Islet of Langerhans (tissue), 1 donor: ENCODE results near the gene EPAS1.

ENCODE experiments used
- FAIRE-seq: peaks from one replicate; lab custom pipeline; 2011; peaks lifted over from hg19 to GRCh38; lab: Jason Lieb, UNC

The EPAS1 gene

GRCh38 chr2:46365913-46366667 lies 68.9 kb downstream of the EPAS1 start:
- FAIRE-seq, result no peak

DNA sequence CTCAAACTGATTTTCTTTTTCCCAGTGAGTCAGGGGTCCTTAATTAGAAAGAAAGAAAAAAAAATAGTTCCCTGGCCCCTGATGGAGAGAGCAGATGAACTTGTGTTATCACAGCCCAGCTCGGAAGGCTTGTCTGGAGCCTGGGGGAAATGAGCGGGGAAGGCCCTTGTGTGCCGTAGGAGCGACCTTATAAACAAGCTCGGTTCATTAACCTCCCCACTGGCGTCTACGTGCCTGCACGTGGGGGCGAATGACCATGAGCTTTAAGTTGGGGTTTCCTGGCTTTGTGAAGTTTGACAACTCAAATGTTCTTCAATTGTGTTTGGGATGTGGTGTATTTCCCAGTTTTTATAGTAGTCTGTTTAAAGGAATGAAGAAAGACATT lies 69.5 kb downstream of the EPAS1 start:
- no peak for FAIRE-seq

- no peak for FAIRE-seq
These were observed 70.1 kb downstream of the EPAS1 start for GRCh38 chr2:46367286-46367685.

GRCh38 chr2:46368401-46368800 lies 71.2 kb downstream of the EPAS1 start:
- FAIRE-seq, result no peak

DNA sequence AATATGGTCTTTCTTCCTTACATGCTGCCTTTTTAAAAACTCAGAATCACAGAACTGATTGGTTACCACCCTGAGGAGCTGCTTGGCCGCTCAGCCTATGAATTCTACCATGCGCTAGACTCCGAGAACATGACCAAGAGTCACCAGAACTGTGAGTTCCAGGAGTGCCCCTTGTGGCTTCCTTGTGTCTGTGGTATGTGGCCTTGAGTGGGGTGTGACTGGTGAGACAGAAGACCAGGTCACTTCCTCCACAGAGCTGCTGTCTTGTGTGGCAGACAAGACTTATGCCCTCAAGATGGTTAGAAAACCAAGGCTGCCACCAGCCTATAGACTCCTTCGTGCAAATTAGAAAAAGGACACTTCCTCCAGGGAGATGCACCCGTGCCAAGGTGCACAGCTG lies 72.6 kb downstream of the EPAS1 start:
- FAIRE-seq, result no peak

DNA sequence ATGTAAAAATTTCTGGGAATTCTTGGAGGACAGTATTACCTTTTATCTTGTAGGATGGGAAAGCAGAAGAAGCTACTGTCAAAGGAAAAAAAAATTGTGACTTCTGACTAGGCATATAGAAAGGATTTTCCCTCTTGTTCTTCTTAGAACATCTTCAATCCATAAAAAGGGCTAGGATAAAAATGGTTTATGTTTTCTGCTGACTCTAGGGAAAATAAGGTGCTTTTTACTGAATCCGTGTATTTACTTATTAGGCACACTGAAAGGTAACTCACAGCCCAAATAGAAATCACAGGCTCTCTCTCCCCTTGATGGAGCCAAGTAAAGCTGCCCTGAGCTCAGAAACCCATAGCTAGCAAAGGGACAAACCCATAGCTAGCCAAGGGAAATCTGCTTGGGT lies 74.6 kb downstream of the EPAS1 start:
- no peak for FAIRE-seq

- FAIRE-seq, result no peak
These were observed 75.3 kb downstream of the EPAS1 start for GRCh38 chr2:46372475-46372874.

DNA sequence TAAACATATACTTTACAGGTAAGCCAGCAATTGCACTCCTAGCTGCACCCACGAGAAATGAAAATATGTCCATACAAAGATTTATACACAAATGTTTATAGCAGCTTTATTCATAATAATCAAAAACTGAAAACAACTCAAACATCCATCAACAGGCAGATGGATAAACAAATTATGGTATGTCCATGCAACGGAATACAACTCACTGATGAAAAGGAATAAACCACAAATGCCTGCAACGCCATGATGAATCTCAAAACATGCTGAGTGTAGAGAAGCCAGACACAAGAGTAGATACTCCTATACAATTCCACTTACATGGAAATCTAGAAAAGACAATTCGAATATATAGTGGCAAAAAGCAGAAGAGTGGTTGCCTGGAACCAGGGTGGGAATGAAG lies 76.0 kb downstream of the EPAS1 start:
- no peak for FAIRE-seq

DNA sequence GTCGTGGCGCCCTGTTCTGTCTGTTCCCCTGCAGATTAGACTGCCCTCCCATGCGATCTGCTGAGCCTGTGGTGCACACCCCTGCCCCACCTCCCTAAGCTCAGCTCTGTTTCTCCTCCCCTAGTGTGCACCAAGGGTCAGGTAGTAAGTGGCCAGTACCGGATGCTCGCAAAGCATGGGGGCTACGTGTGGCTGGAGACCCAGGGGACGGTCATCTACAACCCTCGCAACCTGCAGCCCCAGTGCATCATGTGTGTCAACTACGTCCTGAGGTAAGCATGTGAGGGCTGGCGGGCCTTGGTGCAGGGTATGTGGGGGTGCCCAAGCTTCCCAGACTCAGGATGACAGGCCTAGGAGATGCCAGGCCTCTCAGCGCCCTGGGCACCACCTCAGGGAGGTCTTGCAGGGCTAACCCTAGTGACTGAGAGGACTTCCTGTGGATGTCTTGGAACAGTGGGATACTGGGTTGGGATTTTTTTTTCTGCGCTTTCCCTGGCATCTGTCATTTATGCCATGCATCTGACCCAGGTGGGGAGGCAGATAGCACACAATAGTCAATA lies 78.4 kb downstream of the EPAS1 start:
- no peak for FAIRE-seq

DNA sequence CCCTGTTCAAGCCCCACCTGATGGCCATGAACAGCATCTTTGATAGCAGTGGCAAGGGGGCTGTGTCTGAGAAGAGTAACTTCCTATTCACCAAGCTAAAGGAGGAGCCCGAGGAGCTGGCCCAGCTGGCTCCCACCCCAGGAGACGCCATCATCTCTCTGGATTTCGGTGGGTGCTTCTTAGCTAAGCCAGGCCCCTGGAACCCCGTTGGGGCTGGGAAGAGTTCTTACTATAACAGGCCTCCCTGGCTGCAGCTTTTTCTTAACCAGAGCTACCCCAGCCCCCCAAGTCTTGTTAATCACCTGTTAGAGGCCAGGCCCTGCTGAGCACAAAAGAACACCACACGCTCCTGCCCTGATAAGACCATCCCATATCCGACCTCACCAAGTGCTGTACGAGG lies 79.4 kb downstream of the EPAS1 start:
- FAIRE-seq, result no peak

DNA sequence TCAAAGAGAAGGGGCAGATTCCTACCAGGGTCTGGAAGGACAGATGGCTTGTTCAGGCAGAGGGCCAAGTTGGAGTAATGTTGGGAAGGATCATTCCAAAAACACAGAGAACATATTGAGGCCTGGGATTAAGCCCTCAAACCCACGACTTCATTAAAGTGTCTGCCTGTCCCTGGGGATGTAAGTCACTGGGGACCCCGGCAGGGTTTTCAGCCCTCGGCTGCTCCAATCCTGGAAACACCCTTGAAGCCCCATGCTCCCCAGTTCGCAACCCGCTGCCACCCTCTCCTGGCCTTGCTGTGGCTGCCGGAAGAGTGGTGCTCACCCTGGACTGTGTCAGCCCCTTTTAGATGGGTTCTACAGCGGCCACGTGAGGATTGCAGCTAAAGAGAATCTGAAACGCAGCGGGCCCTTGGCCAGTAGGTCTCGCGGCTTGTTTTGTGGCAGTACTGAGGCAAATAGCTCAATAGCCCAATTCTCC lies 79.9 kb downstream of the EPAS1 start:
- no peak for FAIRE-seq

GRCh38 chr2:46377666-46378560 lies 80.7 kb downstream of the EPAS1 start:
- no peak for FAIRE-seq

DNA sequence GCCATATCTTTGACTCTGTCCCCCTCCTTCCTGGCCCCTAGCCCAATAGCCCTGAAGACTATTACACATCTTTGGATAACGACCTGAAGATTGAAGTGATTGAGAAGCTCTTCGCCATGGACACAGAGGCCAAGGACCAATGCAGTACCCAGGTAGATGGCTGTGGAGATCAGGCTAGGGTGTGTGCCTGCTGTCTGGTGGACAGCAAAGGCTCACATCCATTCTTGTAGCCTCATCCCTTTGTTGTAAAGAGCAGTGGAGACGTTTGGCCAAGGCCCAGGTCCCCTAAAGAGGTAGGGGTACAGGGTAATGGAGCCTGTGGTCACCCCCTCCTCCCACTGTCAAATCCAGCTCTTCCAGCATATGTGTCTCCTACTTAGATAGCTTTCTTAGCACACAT lies 81.4 kb downstream of the EPAS1 start:
- no peak for FAIRE-seq

DNA sequence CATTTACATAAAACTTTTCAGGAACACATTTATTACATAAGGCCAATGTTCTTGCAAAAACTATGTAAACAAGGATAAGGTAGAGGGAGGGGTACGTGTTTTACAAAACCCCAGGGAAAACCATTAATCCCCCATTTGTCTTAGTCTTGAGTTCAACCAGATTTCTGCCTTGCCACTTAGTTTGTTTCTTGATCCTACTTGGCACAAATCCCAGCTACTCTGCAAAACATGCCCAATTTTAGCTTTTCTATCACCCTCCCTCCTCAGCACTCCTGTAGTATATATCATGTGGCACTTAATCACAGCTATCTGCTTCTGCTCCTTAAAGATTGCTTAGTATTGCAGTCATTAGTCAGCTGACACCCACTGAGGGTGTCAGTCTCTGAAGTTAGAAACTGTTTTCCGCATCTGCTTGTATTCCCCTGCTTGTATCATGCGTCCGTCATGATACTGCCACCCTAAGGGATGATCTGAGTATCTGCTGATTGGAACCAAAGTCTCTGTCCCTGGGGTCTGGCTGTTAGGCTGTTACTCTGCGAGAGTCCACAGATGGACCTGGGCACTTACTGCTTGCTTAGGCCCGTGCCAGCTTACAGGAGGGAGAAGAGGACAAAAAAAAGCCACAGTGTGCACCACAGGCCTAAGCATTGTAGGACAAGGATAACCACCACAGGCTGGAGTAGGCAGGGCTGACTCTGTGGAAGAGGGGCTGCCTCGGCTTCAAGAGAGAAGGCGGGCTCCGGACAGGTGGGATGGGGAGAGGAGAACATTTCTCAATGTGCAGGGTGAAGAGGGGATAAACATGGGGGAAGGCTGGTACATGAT lies 82.2 kb downstream of the EPAS1 start:
- FAIRE-seq, result no peak

DNA sequence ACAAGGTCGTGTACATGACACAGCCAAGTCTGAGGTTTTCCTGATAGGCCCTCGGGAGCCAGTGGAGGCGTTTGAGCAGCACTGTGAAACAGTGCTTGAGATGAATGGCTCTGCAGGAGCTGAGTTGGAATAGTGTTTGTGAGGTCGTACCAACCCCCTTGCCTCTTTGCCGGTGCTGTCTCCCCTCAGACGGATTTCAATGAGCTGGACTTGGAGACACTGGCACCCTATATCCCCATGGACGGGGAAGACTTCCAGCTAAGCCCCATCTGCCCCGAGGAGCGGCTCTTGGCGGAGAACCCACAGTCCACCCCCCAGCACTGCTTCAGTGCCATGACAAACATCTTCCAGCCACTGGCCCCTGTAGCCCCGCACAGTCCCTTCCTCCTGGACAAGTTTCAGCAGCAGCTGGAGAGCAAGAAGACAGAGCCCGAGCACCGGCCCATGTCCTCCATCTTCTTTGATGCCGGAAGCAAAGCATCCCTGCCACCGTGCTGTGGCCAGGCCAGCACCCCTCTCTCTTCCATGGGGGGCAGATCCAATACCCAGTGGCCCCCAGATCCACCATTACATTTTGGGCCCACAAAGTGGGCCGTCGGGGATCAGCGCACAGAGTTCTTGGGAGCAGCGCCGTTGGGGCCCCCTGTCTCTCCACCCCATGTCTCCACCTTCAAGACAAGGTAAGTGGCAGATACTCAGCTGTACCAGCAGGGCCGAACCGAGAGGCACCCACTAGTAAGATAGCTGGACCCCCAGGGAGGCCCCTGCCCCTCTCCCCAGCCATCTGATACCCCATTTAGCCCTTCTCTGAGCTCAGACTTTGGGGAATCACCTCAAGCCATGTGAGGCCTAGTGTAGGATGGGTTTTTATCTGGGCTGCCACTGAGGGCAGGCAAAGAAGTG lies 83.1 kb downstream of the EPAS1 start:
- FAIRE-seq, result no peak

GRCh38 chr2:46381263-46381849 lies 84.1 kb downstream of the EPAS1 start:
- FAIRE-seq, result no peak

DNA sequence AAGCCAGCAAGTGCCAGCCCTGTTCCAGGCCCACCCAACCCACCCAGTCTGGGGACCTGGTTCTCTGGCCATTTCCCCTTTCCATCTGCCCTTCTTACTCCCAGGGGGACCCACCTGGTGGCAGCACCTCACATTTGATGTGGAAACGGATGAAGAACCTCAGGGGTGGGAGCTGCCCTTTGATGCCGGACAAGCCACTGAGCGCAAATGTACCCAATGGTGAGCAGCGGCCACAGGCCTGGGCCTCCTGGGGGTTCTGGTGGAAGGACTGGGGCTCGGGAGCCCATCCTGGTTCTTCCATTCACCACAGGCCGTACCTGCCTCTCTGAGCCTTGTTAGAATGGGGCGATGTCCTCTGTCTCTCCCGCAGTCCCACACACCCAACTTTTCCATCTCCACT lies 84.7 kb downstream of the EPAS1 start:
- no peak for FAIRE-seq

DNA sequence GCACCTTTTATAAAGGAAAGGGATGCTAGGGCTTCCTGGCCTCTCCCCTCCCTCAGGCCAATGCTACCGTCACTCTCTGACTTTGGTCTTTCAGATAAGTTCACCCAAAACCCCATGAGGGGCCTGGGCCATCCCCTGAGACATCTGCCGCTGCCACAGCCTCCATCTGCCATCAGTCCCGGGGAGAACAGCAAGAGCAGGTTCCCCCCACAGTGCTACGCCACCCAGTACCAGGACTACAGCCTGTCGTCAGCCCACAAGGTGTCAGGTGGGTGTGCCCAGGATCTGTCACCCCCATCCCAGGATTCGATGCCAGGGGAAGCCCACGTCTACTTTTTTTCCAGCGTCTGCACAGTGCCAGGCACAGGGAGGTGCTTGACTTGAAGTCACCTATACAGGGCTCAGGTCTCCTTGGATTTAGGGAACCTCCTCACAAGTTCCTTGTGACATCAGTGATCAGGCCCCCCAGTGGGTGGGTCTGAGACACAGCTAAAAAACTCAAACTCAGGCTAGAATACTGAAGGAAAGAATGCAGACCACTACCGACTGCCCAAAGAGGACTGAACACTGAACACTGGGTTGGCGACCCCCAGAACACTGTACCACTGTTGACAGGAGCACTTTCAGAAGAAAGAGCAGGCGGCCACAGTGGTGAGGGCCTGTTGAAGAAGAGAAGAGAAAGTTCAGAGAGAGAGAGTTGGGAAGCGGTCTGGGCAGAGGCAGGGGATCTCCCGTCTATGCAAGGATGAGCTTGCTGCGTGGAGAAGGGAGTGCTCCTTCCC lies 85.3 kb downstream of the EPAS1 start:
- FAIRE-seq, result no peak

GRCh38 chr2:46383113-46383395 lies 85.8 kb downstream of the EPAS1 start:
- no peak for FAIRE-seq

- FAIRE-seq, result no peak
These were observed 86.7 kb downstream of the EPAS1 start for GRCh38 chr2:46383784-46384456.
